GM12878 (cell line): ENCODE results near the gene TBXAS1. TPM values are rescaled to one million over a fixed set of nuclear protein-coding genes. Genes with fewer than 3 reads are reported as not detected.

Experiments used
- ATAC-seq: fragments of 200-7000 bp; cut with Tn5 transposase; 3 replicates; pipeline ENCODE4 v1.9.1; 2020; ENCODE audit warnings: mild to moderate bottlenecking, moderate library complexity
- BruUV-seq: library from RNA; stranded (reverse); fragments of 400-500 nt; replicated peaks from 2 replicates; lab custom pipeline; 2021; lab: Mats Ljungman, UMichigan
- CTCF ChIA-PET: fragments of 300-600 bp; sonication (Branson Sonifier 250); formaldehyde crosslinking; extraction: SDS; loops from one replicate; lab custom pipeline; 2021; ENCODE audit warnings: inconsistent platforms; lab: Yijun Ruan, JAX
- POLR2A ChIA-PET: fragments of 350-600 bp; formaldehyde crosslinking; extraction: SDS; loops from one replicate; lab custom pipeline; 2021; ENCODE audit warnings: inconsistent platforms; lab: Charles Lee
- RAD21 ChIA-PET: fragments of 300-600 bp; sonication (Branson Sonifier 250); formaldehyde crosslinking; loops from one replicate; lab custom pipeline; 2023; ENCODE audit warnings: antibody characterized with exemption; ENCODE audit not compliant: unreplicated experiment; lab: Charles Lee
- SMC1A ChIA-PET: fragments of 300-600 bp; sonication (Branson Sonifier 250); formaldehyde crosslinking; loops from one replicate; lab custom pipeline; 2023; ENCODE audit not compliant: unreplicated experiment, uncharacterized antibody; lab: Charles Lee
- DNase-seq: peaks from one replicate; pipeline ENCODE4 v3.0.0-alpha.2; 2011; ENCODE audit warnings: low read depth, low spot score
- FAIRE-seq: peaks from 3 replicates; lab custom pipeline; 2011; peaks lifted over from hg19 to GRCh38; lab: Jason Lieb, UNC
- H2AFZ ChIP-seq: 2 replicates; pipeline ENCODE4 v1.6.0; 2011; ENCODE audit warnings: low read depth, low read length, control low read depth; ENCODE audit not compliant: control insufficient read depth
- H3K27ac ChIP-seq: 2 replicates; pipeline ENCODE4 v1.5.1; 2011; ENCODE audit warnings: control low read depth; ENCODE audit not compliant: control insufficient read depth, insufficient read depth
- H3K27me3 ChIP-seq, 2 experiments: replicated peaks in 1 of 2; 2 replicates each; pipeline versions ENCODE4 v1.6.0 to v1.6.1; 2011; ENCODE audit warnings: low read length in 1 of 2; ENCODE audit not compliant: control insufficient read depth in 2 of 2, insufficient read depth in 2 of 2
- H3K36me3 ChIP-seq, 2 experiments: 2 replicates each; pipeline ENCODE4 v1.5.1; 2011; ENCODE audit warnings: low read length in 1 of 2; ENCODE audit not compliant: control insufficient read depth in 2 of 2, insufficient read depth in 2 of 2
- H3K4me1 ChIP-seq: 2 replicates; pipeline ENCODE4 v1.6.1; 2011; ENCODE audit warnings: mild to moderate bottlenecking, low read length, moderate library complexity, mixed read lengths; ENCODE audit not compliant: control insufficient read depth, insufficient read depth
- H3K4me2 ChIP-seq: 2 replicates; pipeline ENCODE4 v1.6.0; 2011; ENCODE audit warnings: control low read depth; ENCODE audit not compliant: control insufficient read depth, insufficient read depth
- H3K4me3 ChIP-seq: fragments of 200-600 bp; sonication (generic); 2 replicates; pipeline ENCODE4 v1.5.1; 2016
- H3K79me2 ChIP-seq: 2 replicates; pipeline ENCODE4 v1.6.0; 2011; ENCODE audit warnings: low read length; ENCODE audit not compliant: control insufficient read depth, insufficient read depth
- H3K9ac ChIP-seq: 2 replicates; pipeline ENCODE4 v1.8.0; 2011; ENCODE audit warnings: low read length, control low read depth, mixed read lengths; ENCODE audit not compliant: control insufficient read depth, insufficient read depth
- H3K9me3 ChIP-seq: replicated peaks from 3 replicates; pipeline ENCODE4 v1.5.1; 2011; ENCODE audit warnings: mild to moderate bottlenecking, low read length; ENCODE audit not compliant: control insufficient read depth, insufficient read depth
- H4K20me1 ChIP-seq: 2 replicates; pipeline ENCODE4 v1.6.0; 2011; ENCODE audit not compliant: control insufficient read depth, insufficient read depth
- EZH2 ChIP-seq: IDR thresholded peaks from 2 replicates; pipeline ENCODE4 v1.6.1; 2012; ENCODE audit warnings: low read depth, mild to moderate bottlenecking, control low read depth, inconsistent platforms, low read length, borderline replicate concordance; ENCODE audit not compliant: control insufficient read depth
- IKZF1 ChIP-seq: fragments of 450-650 bp; conservative IDR thresholded peaks from 2 replicates; pipeline ENCODE4 v1.6.1; 2017; ENCODE audit warnings: antibody characterized with exemption, mild to moderate bottlenecking
- IKZF2 ChIP-seq, 2 experiments: fragments of 450-650 bp; IDR thresholded peaks; 2 replicates each; pipeline ENCODE4 v1.6.1; 2017; ENCODE audit warnings: mild to moderate bottlenecking in 2 of 2, moderate library complexity in 2 of 2
- MYB ChIP-seq: fragments of 150-350 bp; IDR thresholded peaks from 2 replicates; pipeline ENCODE4 v1.6.1; 2014; ENCODE audit warnings: mild to moderate bottlenecking, low read depth, low read length, borderline replicate concordance
- PRDM15 ChIP-seq: fragments of 450-650 bp; formaldehyde crosslinking; IDR thresholded peaks from 2 replicates; pipeline ENCODE4 v1.4.0; 2020; ENCODE audit warnings: mild to moderate bottlenecking, moderate library complexity
- RAD21 ChIP-seq: IDR thresholded peaks from 2 replicates; pipeline ENCODE4 v1.6.1; 2011; ENCODE audit warnings: mild to moderate bottlenecking, low read depth, low read length, moderate library complexity; ENCODE audit not compliant: insufficient read depth
- RCOR1 ChIP-seq: conservative IDR thresholded peaks from 2 replicates; pipeline ENCODE4 v1.6.1; 2012; ENCODE audit warnings: low read depth, low read length, improper control_type of control experiment
- SREBF2 ChIP-seq: IDR thresholded peaks from 2 replicates; pipeline ENCODE4 v1.6.1; 2012; ENCODE audit warnings: mild to moderate bottlenecking, low read length
- SRF ChIP-seq, 2 experiments: IDR thresholded peaks; 2 replicates each; pipeline ENCODE4 v1.6.1; 2011; ENCODE audit warnings: low read depth in 2 of 2, low read length in 2 of 2, mild to moderate bottlenecking in 1 of 2, moderate library complexity in 1 of 2
- WGBS: methylation state at CpG from one replicate; pipeline ENCODE4 v1.1.6; 2016; ENCODE audit warnings: low lambda C conversion rate; ENCODE audit not compliant: insufficient replicate concordance, insufficient coverage; ENCODE audit errors: missing lambda C conversion rate; 5-methylcytosine and 5-hydroxymethylcytosine counted together
- in situ Hi-C: fragments of 300-500 bp; cut with MboI; formaldehyde crosslinking; loops from 9 replicates; pipeline ENCODE4 v1.14.3; 2018; ENCODE audit warnings: mixed read lengths
- intact Hi-C: fragments of 100-400 bp; cut with micrococcal nuclease; formaldehyde crosslinking; loops from one replicate; pipeline ENCODE4 v1.14.2; 2022; ENCODE audit not compliant: unreplicated experiment
- polyA plus RNA-seq, 11 experiments: library from polyadenylated mRNA; depleted of rRNA in 4 of 11; unstranded in 6 of 11; stranded (reverse) in 5 of 11; fragments of >200 nt; fragmentation: Nextera tagmentation in 4 of 11; fragmentation: Illumina TruSeq in 1 of 11; extraction: Ambion mirVana in 4 of 11; extraction: Trizol in 1 of 11; gene quantifications; 1 replicate in 1 of 11; 2 replicates in 10 of 11; pipeline versions ENCODE4 v1.2.1 to v1.2.3, GENCODE V29; 2011 to 2016; ENCODE audit warnings: inconsistent platforms in 2 of 11, missing spikeins in 2 of 11, low read depth in 1 of 11
- total RNA-seq, 4 experiments: library from RNA; depleted of rRNA in 3 of 4; stranded (reverse); fragments of >200 nt in 3 of 4; fragmentation: Illumina TruSeq in 1 of 4; extraction: Trizol in 1 of 4; gene quantifications; 2 replicates each; pipeline versions ENCODE4 v1.2.1 to v1.2.3, GENCODE V29; 2013 to 2021
- TF ChIP-seq, protein P1 (sequence below): fragments of 450-650 bp; IDR thresholded peaks from 2 replicates; pipeline ENCODE4 v1.6.1; 2017; ENCODE audit warnings: mild to moderate bottlenecking, low read depth, inconsistent platforms; ENCODE audit not compliant: poor library complexity, severe bottlenecking
- TF ChIP-seq, protein P2 (sequence below): fragments of 150-350 bp; IDR thresholded peaks from 2 replicates; pipeline ENCODE4 v1.6.1; 2016; ENCODE audit warnings: low read depth, low read length
- TF ChIP-seq, protein P3 (sequence below): fragments of 150-350 bp; IDR thresholded peaks from 2 replicates; pipeline ENCODE4 v1.6.1; 2014; ENCODE audit warnings: mild to moderate bottlenecking, low read depth, low read length

The TBXAS1 gene
- total and polyA plus RNA-seq, 10 of the 15 experiments (the other 5 are each of a cell fraction or from before 2014, with no cell fraction given) = 1.5 to 32.7 (median 16.3) TPM

DNA sequence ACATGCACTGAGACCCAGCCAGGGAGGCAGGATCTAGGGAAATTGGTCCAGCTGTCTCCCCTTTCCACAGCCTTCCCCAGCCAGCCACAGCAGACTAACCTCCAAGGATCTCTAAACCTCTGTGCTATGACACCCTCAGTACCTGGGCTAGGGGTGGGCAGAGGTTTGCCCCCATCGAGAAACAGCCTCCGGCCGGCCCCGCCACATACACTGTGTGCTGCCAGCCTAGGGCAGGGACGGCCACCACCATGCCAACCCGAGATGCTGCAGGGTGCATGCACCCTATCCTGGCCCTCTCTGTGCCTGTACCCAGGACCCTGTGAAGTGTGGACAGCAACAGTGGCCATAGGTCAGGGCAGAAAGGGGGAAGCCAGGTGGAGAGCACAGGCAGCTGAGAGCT lies 175.6 kb downstream of the TBXAS1 start:
- no peak overlapping the region for H3K9ac ChIP-seq
- SMC1A ChIA-PET = interaction anchor here (1.2 to 10.9 kb wide), 3 partner anchors 358 to 402 kb away, joined by 3 to 121 read pairs (median 8); no protein-coding TSS in a partner anchor
- no peaks in the 10 kb centered on the region; a peak in 1 of 4 replicates for H3K27me3 ChIP-seq
- RAD21 ChIA-PET = interaction anchor here (3.2 to 10.0 kb wide), 2 partner anchors 358 to 403 kb away, joined by 13 to 135 read pairs; no protein-coding TSS in a partner anchor
- H3K4me3 ChIP-seq = no peak overlapping the region
- ATAC-seq = no peak
- no peaks in the 10 kb centered on the region for H3K9me3 ChIP-seq
- in situ Hi-C loops = loop anchor here (5.0 kb wide), 4 partner anchors 232 to 567 kb away; no protein-coding TSS in a partner anchor
- BruUV-seq = no TSS peak
- no peak overlapping the region for H3K4me2 ChIP-seq
- no peak for DNase-seq
- H4K20me1 ChIP-seq = no peaks in the 10 kb centered on the region
- 96% methylated on average over 6 of the region's 6 CpGs for WGBS
- no peak overlapping the region for H3K27ac ChIP-seq
- no peaks in the 10 kb centered on the region for H3K4me1 ChIP-seq
- intact Hi-C loops = loop anchor here (5.0 kb wide), 3 partner anchors 177 to 387 kb away; partner anchors contain the start of gene TBXAS1
- POLR2A ChIA-PET = no interaction called here
- H3K36me3 ChIP-seq = no peaks in the 10 kb centered on the region
- no peak overlapping the region for H2AFZ ChIP-seq
- FAIRE-seq = no peak
- CTCF ChIA-PET = interaction anchor here (1.0 to 10.2 kb wide), 8 partner anchors 177 to 570 kb away, joined by 3 to 225 read pairs (median 5); no protein-coding TSS in a partner anchor
- no peaks in the 10 kb centered on the region for H3K79me2 ChIP-seq
- no peak for TF ChIP-seq IKZF2 (IDR thresholded peaks at IDR 0.05)
- TF ChIP-seq PRDM15 (CRISPR knock-in tag) = no peak
- TF ChIP-seq IKZF1 = no peak
- TF ChIP-seq RAD21 = no peak
- TF ChIP-seq MYB = no peak
- TF ChIP-seq RCOR1 = no peak
- TF ChIP-seq SREBF2 = no peak
- TF ChIP-seq, protein P1, sequence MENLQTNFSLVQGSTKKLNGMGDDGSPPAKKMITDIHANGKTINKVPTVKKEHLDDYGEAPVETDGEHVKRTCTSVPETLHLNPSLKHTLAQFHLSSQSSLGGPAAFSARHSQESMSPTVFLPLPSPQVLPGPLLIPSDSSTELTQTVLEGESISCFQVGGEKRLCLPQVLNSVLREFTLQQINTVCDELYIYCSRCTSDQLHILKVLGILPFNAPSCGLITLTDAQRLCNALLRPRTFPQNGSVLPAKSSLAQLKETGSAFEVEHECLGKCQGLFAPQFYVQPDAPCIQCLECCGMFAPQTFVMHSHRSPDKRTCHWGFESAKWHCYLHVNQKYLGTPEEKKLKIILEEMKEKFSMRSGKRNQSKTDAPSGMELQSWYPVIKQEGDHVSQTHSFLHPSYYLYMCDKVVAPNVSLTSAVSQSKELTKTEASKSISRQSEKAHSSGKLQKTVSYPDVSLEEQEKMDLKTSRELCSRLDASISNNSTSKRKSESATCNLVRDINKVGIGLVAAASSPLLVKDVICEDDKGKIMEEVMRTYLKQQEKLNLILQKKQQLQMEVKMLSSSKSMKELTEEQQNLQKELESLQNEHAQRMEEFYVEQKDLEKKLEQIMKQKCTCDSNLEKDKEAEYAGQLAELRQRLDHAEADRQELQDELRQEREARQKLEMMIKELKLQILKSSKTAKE = no peak
- TF ChIP-seq EZH2 = no peak
- TF ChIP-seq SRF (IDR thresholded peaks at IDR 0.05; ENCODE audit: low read depth in 2 of 2, low read length in 2 of 2) = no peak
- TF ChIP-seq, protein P2, sequence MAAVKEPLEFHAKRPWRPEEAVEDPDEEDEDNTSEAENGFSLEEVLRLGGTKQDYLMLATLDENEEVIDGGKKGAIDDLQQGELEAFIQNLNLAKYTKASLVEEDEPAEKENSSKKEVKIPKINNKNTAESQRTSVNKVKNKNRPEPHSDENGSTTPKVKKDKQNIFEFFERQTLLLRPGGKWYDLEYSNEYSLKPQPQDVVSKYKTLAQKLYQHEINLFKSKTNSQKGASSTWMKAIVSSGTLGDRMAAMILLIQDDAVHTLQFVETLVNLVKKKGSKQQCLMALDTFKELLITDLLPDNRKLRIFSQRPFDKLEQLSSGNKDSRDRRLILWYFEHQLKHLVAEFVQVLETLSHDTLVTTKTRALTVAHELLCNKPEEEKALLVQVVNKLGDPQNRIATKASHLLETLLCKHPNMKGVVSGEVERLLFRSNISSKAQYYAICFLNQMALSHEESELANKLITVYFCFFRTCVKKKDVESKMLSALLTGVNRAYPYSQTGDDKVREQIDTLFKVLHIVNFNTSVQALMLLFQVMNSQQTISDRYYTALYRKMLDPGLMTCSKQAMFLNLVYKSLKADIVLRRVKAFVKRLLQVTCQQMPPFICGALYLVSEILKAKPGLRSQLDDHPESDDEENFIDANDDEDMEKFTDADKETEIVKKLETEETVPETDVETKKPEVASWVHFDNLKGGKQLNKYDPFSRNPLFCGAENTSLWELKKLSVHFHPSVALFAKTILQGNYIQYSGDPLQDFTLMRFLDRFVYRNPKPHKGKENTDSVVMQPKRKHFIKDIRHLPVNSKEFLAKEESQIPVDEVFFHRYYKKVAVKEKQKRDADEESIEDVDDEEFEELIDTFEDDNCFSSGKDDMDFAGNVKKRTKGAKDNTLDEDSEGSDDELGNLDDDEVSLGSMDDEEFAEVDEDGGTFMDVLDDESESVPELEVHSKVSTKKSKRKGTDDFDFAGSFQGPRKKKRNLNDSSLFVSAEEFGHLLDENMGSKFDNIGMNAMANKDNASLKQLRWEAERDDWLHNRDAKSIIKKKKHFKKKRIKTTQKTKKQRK = no peak
- TF ChIP-seq, protein P3, sequence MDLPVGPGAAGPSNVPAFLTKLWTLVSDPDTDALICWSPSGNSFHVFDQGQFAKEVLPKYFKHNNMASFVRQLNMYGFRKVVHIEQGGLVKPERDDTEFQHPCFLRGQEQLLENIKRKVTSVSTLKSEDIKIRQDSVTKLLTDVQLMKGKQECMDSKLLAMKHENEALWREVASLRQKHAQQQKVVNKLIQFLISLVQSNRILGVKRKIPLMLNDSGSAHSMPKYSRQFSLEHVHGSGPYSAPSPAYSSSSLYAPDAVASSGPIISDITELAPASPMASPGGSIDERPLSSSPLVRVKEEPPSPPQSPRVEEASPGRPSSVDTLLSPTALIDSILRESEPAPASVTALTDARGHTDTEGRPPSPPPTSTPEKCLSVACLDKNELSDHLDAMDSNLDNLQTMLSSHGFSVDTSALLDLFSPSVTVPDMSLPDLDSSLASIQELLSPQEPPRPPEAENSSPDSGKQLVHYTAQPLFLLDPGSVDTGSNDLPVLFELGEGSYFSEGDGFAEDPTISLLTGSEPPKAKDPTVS = no peak
